ENCODE data around the gene RAB31. TPM values are rescaled to one million over a fixed set of nuclear protein-coding genes. Genes with fewer than 3 reads are reported as not detected.

The RAB31 gene
- total RNA-seq, 2 donors from 2014 or later = 4.7 to 16.0 TPM

DNA sequence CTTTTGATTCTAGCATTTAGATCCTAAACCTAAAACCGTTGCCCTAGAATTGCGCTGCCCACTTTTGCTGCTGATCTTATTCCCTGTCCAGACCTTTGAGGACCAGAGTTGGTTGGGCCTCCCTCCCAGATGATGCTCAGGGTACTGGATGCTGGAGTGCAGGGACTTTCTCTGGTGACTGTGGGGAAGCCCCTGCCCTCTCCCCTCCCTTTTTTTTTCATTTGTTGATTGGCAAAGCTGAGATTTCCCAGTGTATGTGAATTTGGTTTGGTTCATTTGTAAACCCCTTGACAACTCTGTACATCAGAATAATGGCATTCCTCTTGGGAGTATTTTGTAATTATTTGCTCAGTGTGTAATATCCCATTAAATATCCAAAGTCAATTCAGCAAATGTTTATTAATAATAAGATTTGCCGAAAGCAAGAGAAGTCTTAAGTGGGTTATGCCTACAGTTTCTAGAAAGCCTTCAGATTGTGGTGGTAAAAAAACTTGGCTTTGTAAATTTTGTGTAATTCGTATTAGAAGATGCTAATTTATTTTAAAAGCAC is 28.3 kb downstream of the RAB31 start:
- H3K9me3 ChIP-seq = no peaks in the 10 kb centered on the region
- peaks cover 4% of the 10 kb centered on the region for H3K4me1 ChIP-seq
- no peak overlapping the region for H3K4me3 ChIP-seq
- TF ChIP-seq, protein P1, sequence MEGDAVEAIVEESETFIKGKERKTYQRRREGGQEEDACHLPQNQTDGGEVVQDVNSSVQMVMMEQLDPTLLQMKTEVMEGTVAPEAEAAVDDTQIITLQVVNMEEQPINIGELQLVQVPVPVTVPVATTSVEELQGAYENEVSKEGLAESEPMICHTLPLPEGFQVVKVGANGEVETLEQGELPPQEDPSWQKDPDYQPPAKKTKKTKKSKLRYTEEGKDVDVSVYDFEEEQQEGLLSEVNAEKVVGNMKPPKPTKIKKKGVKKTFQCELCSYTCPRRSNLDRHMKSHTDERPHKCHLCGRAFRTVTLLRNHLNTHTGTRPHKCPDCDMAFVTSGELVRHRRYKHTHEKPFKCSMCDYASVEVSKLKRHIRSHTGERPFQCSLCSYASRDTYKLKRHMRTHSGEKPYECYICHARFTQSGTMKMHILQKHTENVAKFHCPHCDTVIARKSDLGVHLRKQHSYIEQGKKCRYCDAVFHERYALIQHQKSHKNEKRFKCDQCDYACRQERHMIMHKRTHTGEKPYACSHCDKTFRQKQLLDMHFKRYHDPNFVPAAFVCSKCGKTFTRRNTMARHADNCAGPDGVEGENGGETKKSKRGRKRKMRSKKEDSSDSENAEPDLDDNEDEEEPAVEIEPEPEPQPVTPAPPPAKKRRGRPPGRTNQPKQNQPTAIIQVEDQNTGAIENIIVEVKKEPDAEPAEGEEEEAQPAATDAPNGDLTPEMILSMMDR (IDR thresholded peaks at IDR 0.05) = no peak
- H3K27me3 ChIP-seq = no peaks in the 10 kb centered on the region
- no peak for DNase-seq
- no peaks in the 10 kb centered on the region for H3K36me3 ChIP-seq
- no peak overlapping the region for H3K27ac ChIP-seq
- intact Hi-C loops (cut with DNase I) = no loop called here
- no peak overlapping the region for H3K9ac ChIP-seq (ENCODE audit: low read depth in 2 of 2, low read length in 2 of 2)

DNA sequence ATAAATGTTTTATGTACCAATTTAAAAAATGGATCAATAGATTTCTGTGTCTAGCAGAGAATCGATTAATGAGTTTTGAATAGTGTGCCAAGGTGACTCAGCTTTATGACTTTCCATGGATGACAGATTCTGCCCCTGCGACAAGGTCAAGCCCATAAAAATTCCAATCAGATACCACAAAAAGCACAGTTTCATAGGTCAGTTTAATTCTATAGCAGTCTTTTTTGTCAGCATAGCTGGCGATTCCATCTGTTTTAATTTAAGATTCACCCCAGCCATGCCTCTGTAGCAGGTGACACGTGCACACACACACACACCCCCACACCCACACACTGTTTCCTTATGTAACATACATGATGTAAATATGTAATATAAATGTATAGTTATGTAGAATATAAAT is 28.9 kb downstream of the RAB31 start:
- peaks cover 4% of the 10 kb centered on the region for H3K4me1 ChIP-seq
- H3K9ac ChIP-seq (ENCODE audit: low read depth in 2 of 2, low read length in 2 of 2) = no peak overlapping the region
- H3K27ac ChIP-seq = no peak overlapping the region
- H3K27me3 ChIP-seq = no peaks in the 10 kb centered on the region
- H3K4me3 ChIP-seq = no peak overlapping the region
- no peaks in the 10 kb centered on the region for H3K36me3 ChIP-seq
- no peaks in the 10 kb centered on the region for H3K9me3 ChIP-seq
- TF ChIP-seq, protein P1 (IDR thresholded peaks at IDR 0.05) = no peak
- intact Hi-C loops (cut with DNase I) = no loop called here
- DNase-seq = no peak

DNA sequence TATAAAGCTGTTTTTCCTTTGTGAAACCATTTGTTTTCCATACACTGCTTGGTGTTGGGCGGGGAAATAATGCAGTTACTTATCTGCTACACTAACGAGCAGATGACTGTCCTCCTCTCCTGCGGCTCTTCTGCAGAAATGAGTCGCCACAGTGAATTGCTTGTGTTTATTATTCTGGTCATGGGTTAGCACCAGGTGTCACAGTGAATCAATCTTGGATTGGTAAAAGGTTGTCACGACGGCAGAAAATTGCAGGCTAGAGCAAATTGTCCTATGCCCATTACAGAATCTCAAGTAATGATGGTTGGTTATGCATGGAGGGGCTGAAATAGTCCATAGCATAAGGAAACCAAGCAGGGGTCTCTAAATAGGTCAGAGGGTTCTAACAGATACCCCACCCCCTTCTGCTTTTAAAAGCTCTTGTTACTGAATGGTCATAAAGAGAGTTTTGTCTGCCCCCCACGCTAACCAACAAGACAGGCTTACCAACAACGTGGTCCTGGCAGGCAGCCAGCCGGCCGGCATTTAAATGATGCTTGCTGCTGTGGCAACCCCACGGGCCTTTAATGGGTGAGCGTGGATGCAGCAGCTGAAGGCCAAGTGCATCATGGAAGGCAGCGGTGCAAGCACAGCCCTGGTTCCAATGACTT is 29.5 kb downstream of the RAB31 start:
- TF ChIP-seq, protein P1 (IDR thresholded peaks at IDR 0.05) = no peak
- intact Hi-C loops (cut with DNase I) = no loop called here
- Histone ChIP-seq H3K4me1 (peaks cover 4% of the 10 kb centered on the region), H3K9ac (ENCODE audit: low read depth in 2 of 2, low read length in 2 of 2) (no peak overlapping the region), H3K36me3 (no peaks in the 10 kb centered on the region), H3K9me3 (no peaks in the 10 kb centered on the region), H3K27me3 (no peaks in the 10 kb centered on the region), H3K27ac (no peak overlapping the region), H3K4me3 (no peak overlapping the region)
- no peak for DNase-seq

DNA sequence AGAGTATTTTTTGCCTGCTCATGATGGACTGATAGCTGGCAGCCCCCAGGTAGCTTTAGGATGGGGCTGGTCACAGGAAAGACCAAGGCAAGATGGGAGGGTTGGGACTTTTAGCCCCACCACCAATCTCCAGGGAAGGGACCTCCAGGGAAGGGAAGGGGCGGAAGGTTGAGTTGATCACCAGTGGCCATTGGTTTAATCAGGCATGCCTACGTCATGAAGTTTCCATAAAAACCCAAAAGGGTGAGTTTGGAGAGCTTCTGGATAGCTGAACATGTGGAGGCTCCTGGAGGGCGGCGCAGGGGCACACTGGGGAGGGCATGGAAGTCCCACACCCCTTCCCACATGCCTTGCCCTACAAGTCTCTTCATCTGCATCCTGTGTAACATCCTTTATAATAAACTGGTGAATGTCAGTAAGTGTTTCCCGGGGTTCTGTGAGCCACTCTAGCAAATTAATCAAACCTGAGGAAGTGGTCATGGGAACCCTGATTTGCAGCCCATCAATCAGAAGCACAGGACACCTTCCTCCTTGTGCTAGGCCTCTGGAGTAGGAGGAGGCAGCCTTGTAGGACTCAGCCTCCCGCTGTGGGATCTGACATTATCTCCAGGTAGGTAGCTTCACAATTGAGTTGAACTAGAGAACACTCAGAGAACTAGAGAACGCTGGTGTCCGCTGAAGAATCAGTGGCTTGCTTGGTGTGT is 30.3 kb downstream of the RAB31 start:
- Histone ChIP-seq H3K27ac (no peak overlapping the region), H3K27me3 (no peaks in the 10 kb centered on the region), H3K36me3 (no peaks in the 10 kb centered on the region), H3K4me1 (peaks cover 4% of the 10 kb centered on the region), H3K4me3 (no peak overlapping the region), H3K9ac (ENCODE audit: low read depth in 2 of 2, low read length in 2 of 2) (no peak overlapping the region), H3K9me3 (no peaks in the 10 kb centered on the region)
- DNase-seq = no peak
- intact Hi-C loops (cut with DNase I) = no loop called here
- TF ChIP-seq, protein P1 (IDR thresholded peaks at IDR 0.05) = no peak

DNA sequence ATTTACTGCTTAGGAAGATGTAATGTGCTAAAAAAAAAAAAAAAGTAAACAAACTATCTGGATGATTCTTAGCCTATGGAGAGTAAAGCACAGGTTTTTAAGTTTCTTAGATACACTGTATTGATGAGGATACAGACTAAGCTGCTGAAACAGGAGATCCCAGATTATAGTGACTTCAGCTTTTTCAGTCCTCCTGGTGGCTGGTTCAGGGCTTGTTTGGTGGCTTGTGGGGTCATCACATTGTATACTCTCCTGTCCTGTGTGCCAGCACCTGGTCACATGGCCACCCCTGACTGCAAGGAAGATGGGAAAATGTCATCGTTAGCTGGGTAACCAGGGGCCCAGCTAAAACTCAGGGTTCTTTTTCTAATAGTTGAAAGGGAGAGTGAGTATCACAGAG is 31.4 kb downstream of the RAB31 start:
- Histone ChIP-seq H3K4me1 (peaks cover 4% of the 10 kb centered on the region), H3K4me3 (no peak overlapping the region), H3K27me3 (no peaks in the 10 kb centered on the region), H3K27ac (no peak overlapping the region), H3K9ac (ENCODE audit: low read depth in 2 of 2, low read length in 2 of 2) (no peak overlapping the region), H3K9me3 (no peaks in the 10 kb centered on the region), H3K36me3 (no peaks in the 10 kb centered on the region)
- intact Hi-C loops (cut with DNase I) = no loop called here
- TF ChIP-seq, protein P1 (IDR thresholded peaks at IDR 0.05) = no peak
- no peak for DNase-seq

All from colonic mucosa (tissue), 4 donors.